Measurements from ENCODE around the gene MEIKIN. TPM values are rescaled to one million over a fixed set of nuclear protein-coding genes. Genes with fewer than 3 reads are reported as not detected.
A peak's percentile ranks its signal among the peaks of the same experiment; 100 is the strongest.
"Not testable (repeated sequence)": the region's sequence is repeated elsewhere in the genome, so short reads cannot be mapped to it uniquely, and the experiment has no call there.

Gene MEIKIN
- total RNA-seq, 1 donor from 2014 or later: not detected

DNA sequence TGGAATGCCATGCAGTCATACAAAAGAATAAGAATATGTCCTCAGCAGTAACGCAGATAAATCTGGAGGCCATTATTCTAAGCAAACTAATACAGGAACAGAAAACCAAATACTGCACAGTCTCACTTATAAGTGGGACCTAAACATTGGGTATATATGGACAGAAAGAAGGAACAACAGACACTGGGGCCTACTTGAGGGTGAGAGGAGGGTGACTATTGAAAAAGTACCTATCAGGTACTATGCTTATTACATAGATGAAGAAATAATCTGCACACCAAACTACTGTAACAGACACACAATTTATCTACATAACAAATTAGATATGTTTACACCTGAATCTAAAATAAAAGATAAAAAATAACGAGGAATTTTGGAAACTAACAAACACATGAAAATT lies 38.8 kb downstream of the MEIKIN start:
- Mint-ChIP-seq H3K9me3 (peaks cover 10% of the 10 kb centered on the region), H3K36me3 (no peaks in the 10 kb centered on the region), H3K27ac (no peak overlapping the region), H3K4me3 (no peak overlapping the region), H3K4me1 (ENCODE audit: unreplicated experiment) (no peaks in the 10 kb centered on the region), H3K27me3 (no peaks in the 10 kb centered on the region)
- DNase-seq (ENCODE audit: extremely low spot score, unreplicated experiment): no peak
- TF ChIP-seq, protein P1, sequence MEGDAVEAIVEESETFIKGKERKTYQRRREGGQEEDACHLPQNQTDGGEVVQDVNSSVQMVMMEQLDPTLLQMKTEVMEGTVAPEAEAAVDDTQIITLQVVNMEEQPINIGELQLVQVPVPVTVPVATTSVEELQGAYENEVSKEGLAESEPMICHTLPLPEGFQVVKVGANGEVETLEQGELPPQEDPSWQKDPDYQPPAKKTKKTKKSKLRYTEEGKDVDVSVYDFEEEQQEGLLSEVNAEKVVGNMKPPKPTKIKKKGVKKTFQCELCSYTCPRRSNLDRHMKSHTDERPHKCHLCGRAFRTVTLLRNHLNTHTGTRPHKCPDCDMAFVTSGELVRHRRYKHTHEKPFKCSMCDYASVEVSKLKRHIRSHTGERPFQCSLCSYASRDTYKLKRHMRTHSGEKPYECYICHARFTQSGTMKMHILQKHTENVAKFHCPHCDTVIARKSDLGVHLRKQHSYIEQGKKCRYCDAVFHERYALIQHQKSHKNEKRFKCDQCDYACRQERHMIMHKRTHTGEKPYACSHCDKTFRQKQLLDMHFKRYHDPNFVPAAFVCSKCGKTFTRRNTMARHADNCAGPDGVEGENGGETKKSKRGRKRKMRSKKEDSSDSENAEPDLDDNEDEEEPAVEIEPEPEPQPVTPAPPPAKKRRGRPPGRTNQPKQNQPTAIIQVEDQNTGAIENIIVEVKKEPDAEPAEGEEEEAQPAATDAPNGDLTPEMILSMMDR (conservative IDR thresholded peaks at IDR 0.05): no peak

DNA sequence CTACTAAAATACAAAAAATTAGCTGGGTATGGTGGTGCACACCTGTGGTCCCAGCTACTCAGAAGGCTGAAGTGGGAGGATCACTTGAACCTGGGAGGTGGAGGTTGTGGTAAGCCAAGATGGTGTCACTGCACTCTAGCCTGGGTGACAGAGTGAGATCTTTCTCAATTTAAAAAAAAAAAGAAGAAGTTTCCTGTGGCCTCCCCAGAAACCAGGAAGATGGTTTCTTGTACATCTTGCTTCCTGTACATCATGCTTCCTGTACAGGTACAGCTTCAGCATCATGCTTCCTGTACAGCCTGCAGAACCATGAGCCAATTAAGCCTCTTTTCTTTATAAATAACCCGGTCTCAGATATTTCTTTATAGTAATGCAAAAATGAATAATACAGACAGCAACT lies 43.2 kb downstream of the MEIKIN start:
- H3K36me3 Mint-ChIP-seq; H3K4me1 Mint-ChIP-seq (ENCODE audit: unreplicated experiment); H3K27me3 Mint-ChIP-seq; DNase-seq (ENCODE audit: extremely low spot score, unreplicated experiment); H3K4me3 Mint-ChIP-seq; H3K27ac Mint-ChIP-seq: not testable (repeated sequence)
- peaks cover 10% of the 10 kb centered on the region for H3K9me3 Mint-ChIP-seq

DNA sequence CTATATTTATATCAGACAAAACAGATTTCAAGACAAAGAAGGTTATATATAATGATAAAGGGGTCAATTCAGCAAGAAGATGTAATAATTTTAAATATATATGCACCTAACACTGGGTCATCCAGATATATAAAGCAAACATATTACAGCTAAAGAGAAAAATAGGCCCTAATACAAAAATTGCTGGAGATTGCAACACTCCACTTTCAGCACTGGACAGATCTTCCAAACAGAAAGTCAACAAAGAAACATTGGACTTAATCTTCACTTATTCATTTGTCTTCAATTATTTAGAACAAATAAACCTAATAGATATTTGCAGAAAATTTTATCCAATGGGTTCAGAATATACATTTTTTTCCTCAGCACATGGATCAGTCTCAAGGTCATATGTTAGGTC lies 45.8 kb downstream of the MEIKIN start:
- TF ChIP-seq, protein P1 (conservative IDR thresholded peaks at IDR 0.05): no peak
- peaks cover 12% of the 10 kb centered on the region for H3K9me3 Mint-ChIP-seq
- no peak overlapping the region for H3K27ac Mint-ChIP-seq
- DNase-seq (ENCODE audit: extremely low spot score, unreplicated experiment): no peak
- no peaks in the 10 kb centered on the region for H3K27me3 Mint-ChIP-seq
- H3K4me1 Mint-ChIP-seq (ENCODE audit: unreplicated experiment): no peaks in the 10 kb centered on the region
- H3K4me3 Mint-ChIP-seq: no peak overlapping the region
- H3K36me3 Mint-ChIP-seq: no peaks in the 10 kb centered on the region

DNA sequence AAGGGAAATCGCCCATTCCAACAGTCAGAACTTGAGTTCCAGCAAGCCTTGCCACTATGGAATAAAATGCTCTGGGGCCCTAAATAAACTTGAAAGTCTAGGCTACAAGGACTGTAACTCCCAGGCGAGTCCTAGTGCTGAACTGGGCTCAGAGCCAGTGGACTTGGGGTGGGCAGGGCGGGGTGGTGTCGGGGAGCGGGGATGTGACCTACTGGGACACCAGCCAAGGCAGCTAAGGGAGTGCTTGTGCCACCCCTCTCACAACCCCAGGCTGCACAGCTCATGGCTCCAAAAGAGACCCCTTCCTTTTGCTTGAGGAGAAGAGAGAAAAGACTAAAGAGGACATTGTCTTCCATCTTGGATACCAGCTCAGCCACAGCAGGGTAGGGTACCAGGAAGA lies 61.5 kb downstream of the MEIKIN start:
- H3K27me3 Mint-ChIP-seq: peaks cover 3% of the 10 kb centered on the region
- DNase-seq (ENCODE audit: extremely low spot score, unreplicated experiment): no peak
- H3K4me1 Mint-ChIP-seq (ENCODE audit: unreplicated experiment): no peaks in the 10 kb centered on the region
- no peak overlapping the region for H3K4me3 Mint-ChIP-seq
- H3K27ac Mint-ChIP-seq: no peak overlapping the region
- no peaks in the 10 kb centered on the region for H3K36me3 Mint-ChIP-seq
- TF ChIP-seq, protein P1 (conservative IDR thresholded peaks at IDR 0.05): no peak
- H3K9me3 Mint-ChIP-seq: no peaks in the 10 kb centered on the region

DNA sequence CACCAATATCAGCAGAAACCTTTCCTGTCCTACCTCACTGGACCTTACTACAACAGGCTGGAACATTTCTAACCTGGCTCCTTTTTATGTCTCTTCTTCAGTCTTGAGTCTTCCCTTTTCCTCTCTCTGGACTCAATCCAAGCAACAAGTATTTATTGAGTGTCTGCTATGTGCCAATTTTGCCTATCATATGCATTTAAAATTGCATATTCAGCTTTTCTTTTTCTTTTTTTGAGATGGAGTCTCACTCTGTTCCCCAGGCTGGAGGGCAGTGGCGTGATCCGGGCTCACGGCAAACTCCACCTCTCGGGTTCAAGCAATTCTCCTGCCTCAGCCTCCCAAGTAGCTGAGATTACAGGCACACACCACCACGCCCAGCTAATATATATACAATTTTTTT lies 65.8 kb downstream of the MEIKIN start:
- DNase-seq (ENCODE audit: extremely low spot score, unreplicated experiment): no peak
- no peaks in the 10 kb centered on the region for H3K9me3 Mint-ChIP-seq
- no peaks in the 10 kb centered on the region for H3K4me1 Mint-ChIP-seq (ENCODE audit: unreplicated experiment)
- peaks cover 3% of the 10 kb centered on the region for H3K27me3 Mint-ChIP-seq
- H3K36me3 Mint-ChIP-seq: no peaks in the 10 kb centered on the region
- TF ChIP-seq, protein P1 (conservative IDR thresholded peaks at IDR 0.05): no peak
- H3K27ac Mint-ChIP-seq: no peak overlapping the region
- H3K4me3 Mint-ChIP-seq: no peak overlapping the region

DNA sequence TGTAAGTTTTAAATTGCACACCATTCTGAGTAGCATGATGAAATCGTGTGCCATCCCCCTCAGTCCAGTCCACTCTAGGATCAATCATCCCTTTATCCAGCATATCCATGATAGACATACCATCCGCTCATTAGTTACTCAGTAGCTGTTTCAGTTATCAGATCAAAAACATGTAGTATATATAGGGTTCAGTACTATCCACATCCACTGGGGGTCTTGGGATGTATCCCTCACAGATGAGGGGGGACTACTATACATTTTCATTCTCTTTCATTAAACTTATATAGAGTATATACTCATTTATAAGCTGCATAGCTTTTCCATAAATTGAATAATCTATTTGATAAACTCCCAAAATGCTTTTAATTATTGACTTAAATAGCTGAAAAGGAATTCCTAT lies 67.6 kb downstream of the MEIKIN start:
- Mint-ChIP-seq H3K27ac (no peak overlapping the region), H3K27me3 (peaks cover 3% of the 10 kb centered on the region), H3K4me1 (ENCODE audit: unreplicated experiment) (no peaks in the 10 kb centered on the region), H3K9me3 (no peaks in the 10 kb centered on the region), H3K36me3 (no peaks in the 10 kb centered on the region), H3K4me3 (no peak overlapping the region)
- DNase-seq (ENCODE audit: extremely low spot score, unreplicated experiment): no peak
- TF ChIP-seq, protein P1 (conservative IDR thresholded peaks at IDR 0.05): peak; percentile 52

DNA sequence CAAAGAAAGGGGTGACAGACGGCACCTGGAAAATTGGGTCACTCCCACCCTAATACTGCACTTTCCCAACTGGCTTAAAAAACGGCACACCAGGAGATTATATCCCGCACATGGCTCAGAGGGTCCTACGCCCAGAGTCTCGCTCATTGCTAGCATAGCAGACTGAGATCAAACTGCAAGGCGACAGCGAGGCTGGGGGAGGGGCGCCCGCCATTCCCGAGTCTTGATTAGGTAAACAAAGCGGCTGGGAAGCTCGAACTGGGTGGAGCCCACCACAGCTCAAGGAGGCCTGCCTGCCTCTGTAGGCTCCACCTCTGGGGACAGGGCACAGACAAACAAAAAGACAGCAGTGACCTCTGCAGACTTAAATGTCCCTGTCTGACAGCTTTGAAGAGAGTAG lies 74.2 kb downstream of the MEIKIN start:
- H3K27me3 Mint-ChIP-seq; DNase-seq (ENCODE audit: extremely low spot score, unreplicated experiment); H3K36me3 Mint-ChIP-seq; H3K4me3 Mint-ChIP-seq; H3K9me3 Mint-ChIP-seq; H3K27ac Mint-ChIP-seq; H3K4me1 Mint-ChIP-seq (ENCODE audit: unreplicated experiment): not testable (repeated sequence)
